Transverse colon (tissue), 4 donors: ENCODE measurements around the gene TOMM6. TPM values are rescaled to one million over a fixed set of nuclear protein-coding genes. Genes with fewer than 3 reads are reported as not detected.

Source experiments
- DNase-seq: peaks from one replicate; pipeline ENCODE4 v3.0.0-alpha.2; 2019
- H3K27ac ChIP-seq, 4 donors: fragments of 200-600 bp; sonication (generic); 2 replicates each; pipeline ENCODE4 v1.5.1; 2016 to 2018; ENCODE audit warnings: inconsistent platforms in 4 of 4
- H3K27me3 ChIP-seq: fragments of 200-600 bp; sonication (generic); 2 replicates; pipeline ENCODE4 v1.5.1; 2017; ENCODE audit warnings: inconsistent platforms
- H3K36me3 ChIP-seq, 4 donors: fragments of 200-600 bp; sonication (generic); 2 replicates each; pipeline ENCODE4 v1.5.1; 2017 to 2019; ENCODE audit warnings: inconsistent platforms in 4 of 4
- H3K4me1 ChIP-seq, 4 donors: fragments of 200-600 bp; sonication (generic); 2 replicates each; pipeline ENCODE4 v1.5.1; 2017 to 2020; ENCODE audit warnings: inconsistent platforms in 4 of 4
- H3K4me3 ChIP-seq, 4 donors: fragments of 200-600 bp; sonication (generic); 1 replicate in 1 of 4; 2 replicates in 3 of 4; pipeline versions ENCODE4 v1.5.1 to v1.6.1; 2017 to 2019; ENCODE audit warnings: inconsistent platforms in 4 of 4
- H3K9me3 ChIP-seq, 2 donors: fragments of 200-600 bp; sonication (generic); 2 replicates each; pipeline ENCODE4 v1.5.1; 2017 to 2019; ENCODE audit warnings: inconsistent platforms in 2 of 2
- EP300 ChIP-seq: sonication (generic); formaldehyde crosslinking; IDR thresholded peaks from one replicate; pipeline ENCODE4 v1.6.1; 2017; ENCODE audit warnings: antibody characterized with exemption, low read depth
- POLR2A ChIP-seq: fragments of 450-650 bp; IDR thresholded peaks from one replicate; pipeline ENCODE4 v1.6.1; 2016; ENCODE audit warnings: antibody characterized with exemption, mild to moderate bottlenecking, moderate library complexity
- POLR2AphosphoS5 ChIP-seq, 3 donors: sonication (generic); formaldehyde crosslinking; IDR thresholded peaks; one replicate each; pipeline ENCODE4 v1.6.1; 2016; ENCODE audit warnings: antibody characterized with exemption in 3 of 3
- WGBS, 2 donors: methylation state at CpG; one replicate each; pipeline ENCODE4 v1.1.5; 2018; ENCODE audit warnings: low coverage in 1 of 2; 5-methylcytosine and 5-hydroxymethylcytosine counted together
- in situ Hi-C, 4 donors: fragments of 200-750 bp; cut with MboI; loops; one replicate each; pipeline versions ENCODE4 v1.15.0 to v1.15.1; 2017; ENCODE audit warnings: low sequenced_read_pairs in 3 of 4, low pct_ligation_motif_present in 1 of 4, low pct_unique_long_range_greater_than_20kb in 1 of 4
- intact Hi-C: fragments of 100-400 bp; cut with DNase I; formaldehyde crosslinking; loops from one replicate; pipeline ENCODE4 v1.15.1; 2023; ENCODE audit warnings: low total_unique reads
- total RNA-seq, 4 donors: library from RNA; depleted of rRNA; stranded (reverse); fragments of >200 nt; gene quantifications; one replicate each; pipeline ENCODE4 v1.1.0, GENCODE V29; 2016
- TF ChIP-seq, protein P1 (sequence below), 5 experiments: fragments of 200-600 bp in 3 of 5; fragments of 450-650 bp in 2 of 5; sonication (generic) in 3 of 5; IDR thresholded peaks; 1 replicate in 2 of 5; 2 replicates in 3 of 5; pipeline ENCODE4 v1.5.1; 2016 to 2017; ENCODE audit warnings: antibody characterized with exemption in 5 of 5, inconsistent platforms in 3 of 5, mild to moderate bottlenecking in 2 of 5, moderate library complexity in 1 of 5

Gene TOMM6
- total RNA-seq, 4 donors from 2014 or later, result 24.1 to 93.1 (median 85.6) TPM

DNA sequence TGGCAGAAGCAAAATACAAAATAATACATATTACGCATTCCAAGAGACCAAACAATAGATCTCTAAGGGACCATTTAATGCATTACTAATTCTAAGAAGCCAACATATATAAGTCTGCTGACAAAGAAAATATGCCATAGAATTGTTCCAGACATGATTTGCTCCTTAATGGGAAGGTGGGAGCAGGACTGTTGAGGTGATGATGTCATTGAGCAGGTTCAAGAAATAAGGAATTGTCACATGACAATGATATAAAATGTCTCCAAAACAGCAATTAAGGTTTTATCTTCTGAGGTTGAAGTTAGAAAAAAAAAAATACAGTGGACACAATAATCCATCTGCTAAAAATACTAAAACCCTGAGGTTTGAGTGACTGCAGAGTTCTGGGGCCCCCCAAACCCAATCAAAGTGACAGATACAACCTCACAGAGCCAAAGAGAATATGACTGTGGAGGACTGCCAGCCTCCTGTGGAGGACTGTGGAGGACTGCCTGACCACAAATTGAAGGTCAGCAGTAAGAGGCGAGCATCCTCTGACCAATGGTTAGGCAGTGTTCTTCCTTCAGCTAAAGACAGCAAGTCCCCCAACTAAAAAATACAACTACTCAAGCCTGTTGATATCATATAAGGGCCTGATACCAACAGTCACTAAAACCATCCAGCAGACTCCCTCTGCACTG is 39.0 kb downstream of the TOMM6 start:
- H3K9me3 ChIP-seq, result no peaks in the 10 kb centered on the region
- no peaks in the 10 kb centered on the region for H3K36me3 ChIP-seq
- WGBS, 2 donors, result 80 to 97% methylated on average over 1 to 2 of the region's 2 CpGs
- intact Hi-C loops (no loop called here), in situ Hi-C loops (loop anchor here in 1 of 4 donors (25.0 kb wide), 1 partner anchor 211 kb away; no protein-coding TSS in a partner anchor)
- H3K4me3 ChIP-seq, result no peak overlapping the region
- H3K27me3 ChIP-seq, result no peaks in the 10 kb centered on the region
- DNase-seq, result no peak
- no peak for TF ChIP-seq POLR2AphosphoS5 (IDR thresholded peaks at IDR 0.05)
- TF ChIP-seq POLR2A, result no peak
- TF ChIP-seq, protein P1, sequence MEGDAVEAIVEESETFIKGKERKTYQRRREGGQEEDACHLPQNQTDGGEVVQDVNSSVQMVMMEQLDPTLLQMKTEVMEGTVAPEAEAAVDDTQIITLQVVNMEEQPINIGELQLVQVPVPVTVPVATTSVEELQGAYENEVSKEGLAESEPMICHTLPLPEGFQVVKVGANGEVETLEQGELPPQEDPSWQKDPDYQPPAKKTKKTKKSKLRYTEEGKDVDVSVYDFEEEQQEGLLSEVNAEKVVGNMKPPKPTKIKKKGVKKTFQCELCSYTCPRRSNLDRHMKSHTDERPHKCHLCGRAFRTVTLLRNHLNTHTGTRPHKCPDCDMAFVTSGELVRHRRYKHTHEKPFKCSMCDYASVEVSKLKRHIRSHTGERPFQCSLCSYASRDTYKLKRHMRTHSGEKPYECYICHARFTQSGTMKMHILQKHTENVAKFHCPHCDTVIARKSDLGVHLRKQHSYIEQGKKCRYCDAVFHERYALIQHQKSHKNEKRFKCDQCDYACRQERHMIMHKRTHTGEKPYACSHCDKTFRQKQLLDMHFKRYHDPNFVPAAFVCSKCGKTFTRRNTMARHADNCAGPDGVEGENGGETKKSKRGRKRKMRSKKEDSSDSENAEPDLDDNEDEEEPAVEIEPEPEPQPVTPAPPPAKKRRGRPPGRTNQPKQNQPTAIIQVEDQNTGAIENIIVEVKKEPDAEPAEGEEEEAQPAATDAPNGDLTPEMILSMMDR (IDR thresholded peaks at IDR 0.05), result no peak
- TF ChIP-seq EP300, result no peak
- H3K4me1 ChIP-seq, result peaks cover 0 to 5% (median 2%) of the 10 kb centered on the region in 4 donors
- H3K27ac ChIP-seq, result no peak overlapping the region

DNA sequence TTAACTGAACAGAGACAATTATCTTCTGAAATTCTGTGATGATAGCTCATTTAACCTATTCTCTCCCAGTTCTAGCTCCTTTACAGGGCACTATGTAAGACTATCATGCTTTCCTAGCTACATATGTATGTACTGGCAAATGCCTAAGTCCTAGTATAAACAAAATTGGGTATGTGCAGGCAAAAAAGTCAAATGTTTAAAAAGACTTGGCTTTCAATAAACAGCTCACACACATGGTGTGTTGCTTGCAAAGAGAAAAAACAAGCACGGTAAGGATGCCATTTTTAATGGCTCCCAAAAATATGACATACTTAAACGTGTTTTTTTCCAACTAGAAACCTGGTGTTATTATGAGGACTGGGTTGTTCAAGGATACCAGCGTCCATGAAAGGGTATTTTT is 44.8 kb downstream of the TOMM6 start:
- Histone ChIP-seq H3K4me3 (no peak overlapping the region), H3K27me3 (no peaks in the 10 kb centered on the region), H3K27ac (no peak overlapping the region), H3K9me3 (no peaks in the 10 kb centered on the region), H3K4me1 (no peaks in the 10 kb centered on the region), H3K36me3 (no peaks in the 10 kb centered on the region)
- TF ChIP-seq POLR2AphosphoS5 (IDR thresholded peaks at IDR 0.05) (no peak), EP300 (no peak), POLR2A (no peak)
- TF ChIP-seq, protein P1 (IDR thresholded peaks at IDR 0.05), result no peak
- intact Hi-C loops, result no loop called here
- in situ Hi-C loops, result loop anchor here in 1 of 4 donors (25.0 kb wide), 1 partner anchor 205 kb away; no protein-coding TSS in a partner anchor
- DNase-seq, result no peak
- WGBS, 2 donors, result 77 to 89% methylated on average over 3 of the region's 3 CpGs

DNA sequence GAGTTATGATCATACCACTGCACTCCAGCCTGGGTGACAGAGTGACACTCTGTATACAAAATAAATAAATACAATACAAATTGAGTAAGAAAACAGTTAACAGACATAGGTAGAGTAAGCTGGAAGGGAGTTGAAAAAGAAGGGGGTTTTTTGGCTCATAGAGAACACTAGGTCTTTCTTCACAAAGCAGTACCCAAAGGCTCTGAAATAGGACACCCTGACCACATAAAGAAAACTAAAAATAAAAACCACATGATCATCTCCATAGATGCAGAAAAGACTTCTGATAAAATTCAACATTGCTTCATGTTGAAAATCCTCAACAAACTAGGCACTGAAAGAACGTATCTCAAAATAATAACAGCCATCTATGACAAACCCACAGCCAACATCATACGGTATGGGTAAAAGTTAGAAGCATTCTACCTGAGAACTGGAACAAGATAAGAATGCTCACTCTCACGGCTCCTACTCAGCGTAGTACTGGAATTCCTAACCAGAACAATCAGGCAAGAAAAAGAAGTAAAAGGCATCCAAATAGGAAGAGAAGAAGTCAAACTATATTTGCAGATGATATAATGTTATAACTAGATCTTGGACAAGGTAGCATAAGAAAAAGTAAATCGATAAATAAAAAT is 48.6 kb downstream of the TOMM6 start:
- no peak for TF ChIP-seq POLR2AphosphoS5 (IDR thresholded peaks at IDR 0.05)
- TF ChIP-seq POLR2A, result no peak
- TF ChIP-seq, protein P1 (IDR thresholded peaks at IDR 0.05), result no peak
- TF ChIP-seq EP300, result no peak

DNA sequence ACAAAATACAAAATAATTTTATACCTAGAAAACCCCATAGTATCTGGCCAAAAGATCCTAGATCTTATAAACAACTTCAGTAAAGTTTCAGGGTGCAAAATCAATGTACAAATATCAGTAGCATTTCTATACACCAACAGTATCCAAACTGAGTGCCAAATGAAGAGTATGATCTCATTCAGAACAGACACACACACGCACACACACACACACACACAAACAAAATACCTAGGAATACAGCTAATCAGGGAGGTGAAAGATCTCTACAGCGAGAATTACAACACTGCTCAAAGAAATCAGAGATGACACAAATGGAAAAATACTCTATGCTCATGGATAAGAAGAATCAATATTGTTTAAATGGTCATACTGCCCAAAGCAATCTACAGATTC is 49.2 kb downstream of the TOMM6 start:
- TF ChIP-seq POLR2A (no peak), EP300 (no peak), POLR2AphosphoS5 (IDR thresholded peaks at IDR 0.05) (no peak)
- TF ChIP-seq, protein P1 (IDR thresholded peaks at IDR 0.05), result no peak
- H3K27me3 ChIP-seq, result no peaks in the 10 kb centered on the region
- no peaks in the 10 kb centered on the region for H3K9me3 ChIP-seq
- no peak for DNase-seq
- in situ Hi-C loops, result loop anchor here in 1 of 4 donors (25.0 kb wide), 1 partner anchor 201 kb away; no protein-coding TSS in a partner anchor
- H3K27ac ChIP-seq, result no peak overlapping the region
- intact Hi-C loops, result no loop called here
- 75 to 90% methylated on average over 1 to 2 of the region's 2 CpGs for WGBS, 2 donors
- H3K4me3 ChIP-seq, result no peak overlapping the region
- no peaks in the 10 kb centered on the region for H3K36me3 ChIP-seq
- no peaks in the 10 kb centered on the region for H3K4me1 ChIP-seq

More for the DNA sequence above, 48.6 kb downstream of the TOMM6 start:
- no peak for DNase-seq
- in situ Hi-C loops, result loop anchor here in 1 of 4 donors (25.0 kb wide), 1 partner anchor 201 kb away; no protein-coding TSS in a partner anchor
- Histone ChIP-seq H3K4me3 (no peak overlapping the region), H3K4me1 (no peaks in the 10 kb centered on the region), H3K36me3 (no peaks in the 10 kb centered on the region), H3K27ac (no peak overlapping the region), H3K27me3 (no peaks in the 10 kb centered on the region), H3K9me3 (no peaks in the 10 kb centered on the region)
- WGBS, 2 donors, result 91 to 95% methylated on average over 5 of the region's 5 CpGs
- intact Hi-C loops, result no loop called here
